ENCODE measurements around the gene GNG2.
A peak's percentile ranks its signal among the peaks of the same experiment; 100 is the strongest.

The GNG2 gene

GRCh38 chr14:51862176-51862796, 1.9 kb downstream of the GNG2 start:
- peaks cover 58% of the 10 kb centered on the region for H3K4me1 Mint-ChIP-seq
- ATAC-seq (replicated peaks; ENCODE audit: extremely low read depth, poor library complexity, severe bottlenecking): no peak
- peak overlapping the region; percentile 98 for H3K4me3 Mint-ChIP-seq

DNA sequence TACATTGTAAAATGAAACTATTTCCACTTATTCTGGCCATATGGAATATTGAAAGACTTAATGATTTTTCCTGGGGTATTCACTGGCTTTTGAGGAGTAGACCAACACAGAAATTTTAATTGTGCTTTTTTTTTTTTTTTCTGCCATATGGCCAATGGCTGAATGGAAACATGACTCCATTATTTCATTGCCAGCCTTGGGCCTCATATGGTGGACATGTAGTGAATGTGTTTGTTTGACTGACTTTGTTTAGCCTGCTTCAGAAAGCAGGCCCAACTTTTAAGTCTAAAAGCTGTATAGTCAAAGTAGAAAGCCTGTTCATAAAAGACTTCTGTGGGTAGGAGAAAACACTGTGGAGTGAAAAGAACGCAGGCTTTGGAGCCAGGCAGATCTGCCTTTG, 2.4 kb downstream of the GNG2 start:
- no peak for ATAC-seq (replicated peaks; ENCODE audit: extremely low read depth, poor library complexity, severe bottlenecking)
- H3K4me1 Mint-ChIP-seq: peaks cover 53% of the 10 kb centered on the region
- H3K36me3 Mint-ChIP-seq (ENCODE audit: insufficient read depth): peaks cover 29% of the 10 kb centered on the region
- no peaks in the 10 kb centered on the region for H3K27me3 Mint-ChIP-seq
- H3K9me3 Mint-ChIP-seq: no peaks in the 10 kb centered on the region
- peak overlapping the region; percentile 95 for H3K27ac Mint-ChIP-seq (ENCODE audit: low read depth)
- DNase-seq (ENCODE audit: low spot score in 2 of 2): no peak
- H3K4me3 Mint-ChIP-seq: peak overlapping the region; percentile 98

More at GRCh38 chr14:51862176-51862796, 1.9 kb downstream of the GNG2 start:
- H3K9me3 Mint-ChIP-seq: no peaks in the 10 kb centered on the region
- no peak for DNase-seq (ENCODE audit: low spot score in 2 of 2)
- no peaks in the 10 kb centered on the region for H3K27me3 Mint-ChIP-seq
- H3K27ac Mint-ChIP-seq (ENCODE audit: low read depth): peak overlapping the region; percentile 95
- H3K36me3 Mint-ChIP-seq (ENCODE audit: insufficient read depth): peaks cover 29% of the 10 kb centered on the region

DNA sequence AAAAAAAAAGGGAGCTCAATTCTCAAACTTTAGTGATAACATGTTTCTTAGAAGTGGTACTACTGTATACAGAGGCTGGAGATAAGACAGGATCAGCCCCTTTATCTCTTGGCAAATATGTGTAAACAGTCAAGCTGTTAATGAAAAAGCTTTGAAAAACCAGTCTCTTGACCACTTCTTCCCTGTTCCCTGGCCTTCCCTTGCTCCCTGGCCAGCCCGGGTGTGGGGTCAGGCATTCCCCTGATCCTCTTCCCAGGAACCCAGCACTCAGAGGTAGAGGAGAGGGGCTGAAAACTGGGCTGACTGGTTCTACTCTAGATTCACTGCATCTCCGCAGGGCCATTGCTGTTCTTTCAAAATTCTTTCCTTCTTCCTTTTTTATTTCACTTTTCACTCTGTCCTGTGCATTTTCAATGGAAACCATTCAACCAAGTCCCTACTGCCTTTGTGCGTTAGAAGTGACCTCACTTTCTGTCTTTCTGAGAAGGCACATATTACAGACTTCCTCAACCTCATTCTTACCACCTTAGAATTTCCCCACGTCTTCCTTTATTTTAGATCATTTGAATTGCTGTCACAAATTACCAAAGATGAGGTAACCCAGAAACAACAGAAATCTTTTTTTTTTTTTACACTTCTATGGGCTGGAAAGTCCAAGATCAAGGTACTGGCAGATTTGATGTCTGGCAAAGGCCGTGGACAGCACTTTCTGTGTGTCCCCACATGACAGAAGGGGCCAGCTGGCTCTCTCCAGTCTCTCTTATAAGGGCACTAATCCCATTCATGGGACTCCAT, 5.7 kb downstream of the GNG2 start:
- no peak overlapping the region for H3K4me3 Mint-ChIP-seq
- peak; percentile 49 for ATAC-seq (replicated peaks; ENCODE audit: extremely low read depth, poor library complexity, severe bottlenecking)
- peaks cover 27% of the 10 kb centered on the region for H3K36me3 Mint-ChIP-seq (ENCODE audit: insufficient read depth)
- H3K9me3 Mint-ChIP-seq: no peaks in the 10 kb centered on the region
- peaks cover 41% of the 10 kb centered on the region for H3K4me1 Mint-ChIP-seq
- H3K27me3 Mint-ChIP-seq: no peaks in the 10 kb centered on the region
- no peak for DNase-seq (ENCODE audit: low spot score in 2 of 2)
- no peak overlapping the region for H3K27ac Mint-ChIP-seq (ENCODE audit: low read depth)

GRCh38 chr14:51867741-51868140, 7.3 kb downstream of the GNG2 start:
- Mint-ChIP-seq H3K27me3 (no peaks in the 10 kb centered on the region), H3K27ac (ENCODE audit: low read depth) (no peak overlapping the region), H3K36me3 (ENCODE audit: insufficient read depth) (peaks cover 27% of the 10 kb centered on the region), H3K9me3 (no peaks in the 10 kb centered on the region), H3K4me1 (peaks cover 47% of the 10 kb centered on the region), H3K4me3 (no peak overlapping the region)
- peak; percentile 31 for ATAC-seq (replicated peaks; ENCODE audit: extremely low read depth, poor library complexity, severe bottlenecking)
- no peak for DNase-seq (ENCODE audit: low spot score in 2 of 2)

DNA sequence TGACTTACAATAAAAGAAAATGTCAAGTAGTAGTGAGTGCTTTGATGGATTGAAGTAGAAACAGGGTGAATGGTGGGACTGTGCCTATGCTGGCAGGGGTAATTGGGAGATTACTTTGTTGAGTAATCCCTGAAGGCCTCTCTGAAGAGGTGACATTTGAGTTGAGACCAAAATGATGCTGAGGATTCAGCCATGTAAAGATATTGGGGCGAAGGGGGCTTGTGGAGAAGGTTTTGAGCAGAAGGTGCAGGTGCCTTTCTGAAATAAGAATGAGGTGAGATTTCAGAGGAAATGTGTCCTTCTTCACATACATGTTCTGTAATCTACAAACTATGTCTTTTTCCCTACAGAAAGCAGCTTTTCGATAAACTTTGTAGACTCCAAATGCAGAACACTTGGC, 8.0 kb downstream of the GNG2 start:
- ATAC-seq (replicated peaks; ENCODE audit: extremely low read depth, poor library complexity, severe bottlenecking) (no peak), DNase-seq (ENCODE audit: low spot score in 2 of 2) (no peak)
- Mint-ChIP-seq H3K27me3 (no peaks in the 10 kb centered on the region), H3K36me3 (ENCODE audit: insufficient read depth) (peaks cover 30% of the 10 kb centered on the region), H3K27ac (ENCODE audit: low read depth) (no peak overlapping the region), H3K4me1 (peaks cover 46% of the 10 kb centered on the region), H3K9me3 (no peaks in the 10 kb centered on the region), H3K4me3 (no peak overlapping the region)

GRCh38 chr14:51869411-51870100, 9.1 kb downstream of the GNG2 start:
- no peak overlapping the region for H3K4me3 Mint-ChIP-seq
- H3K4me1 Mint-ChIP-seq: peaks cover 44% of the 10 kb centered on the region

GRCh38 chr14:51870606-51871005, 10.2 kb downstream of the GNG2 start:
- ATAC-seq (replicated peaks; ENCODE audit: extremely low read depth, poor library complexity, severe bottlenecking): no peak
- Mint-ChIP-seq H3K27ac (ENCODE audit: low read depth) (no peak overlapping the region), H3K4me1 (peaks cover 42% of the 10 kb centered on the region), H3K27me3 (no peaks in the 10 kb centered on the region), H3K9me3 (no peaks in the 10 kb centered on the region), H3K4me3 (peak overlapping the region; percentile 43), H3K36me3 (ENCODE audit: insufficient read depth) (peaks cover 36% of the 10 kb centered on the region)
- no peak for DNase-seq (ENCODE audit: low spot score in 2 of 2)

More at GRCh38 chr14:51869411-51870100, 9.1 kb downstream of the GNG2 start:
- no peaks in the 10 kb centered on the region for H3K9me3 Mint-ChIP-seq
- peaks cover 35% of the 10 kb centered on the region for H3K36me3 Mint-ChIP-seq (ENCODE audit: insufficient read depth)
- DNase-seq (ENCODE audit: low spot score in 2 of 2): peak in 1 of 2 donors; percentile 56
- no peak overlapping the region for H3K27ac Mint-ChIP-seq (ENCODE audit: low read depth)
- H3K27me3 Mint-ChIP-seq: no peaks in the 10 kb centered on the region
- ATAC-seq (replicated peaks; ENCODE audit: extremely low read depth, poor library complexity, severe bottlenecking): peak; percentile 53

DNA sequence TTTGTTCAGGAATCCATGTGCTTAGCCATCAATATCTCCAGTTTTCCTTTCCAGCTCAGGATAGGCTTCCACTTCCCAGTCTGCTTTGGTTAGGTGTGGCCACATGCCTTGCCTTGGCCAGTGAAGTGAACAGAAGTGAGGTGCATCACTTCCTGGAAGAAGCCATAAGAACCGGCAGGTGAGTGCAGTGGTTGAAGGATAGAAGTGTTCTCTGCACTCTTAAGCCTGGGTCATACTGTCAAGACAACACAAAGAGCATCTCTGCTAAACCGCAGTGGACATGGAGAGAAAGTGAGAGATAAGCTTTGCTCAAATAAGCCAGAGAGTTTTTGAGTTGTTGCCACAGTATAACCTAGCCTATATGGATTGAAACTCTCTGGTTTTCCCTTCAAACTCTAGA, 11.4 kb downstream of the GNG2 start:
- Mint-ChIP-seq H3K9me3 (no peaks in the 10 kb centered on the region), H3K27ac (ENCODE audit: low read depth) (no peak overlapping the region), H3K4me3 (peak overlapping the region; percentile 64), H3K27me3 (no peaks in the 10 kb centered on the region), H3K4me1 (peaks cover 52% of the 10 kb centered on the region), H3K36me3 (ENCODE audit: insufficient read depth) (peaks cover 36% of the 10 kb centered on the region)
- DNase-seq (ENCODE audit: low spot score in 2 of 2) (no peak), ATAC-seq (replicated peaks; ENCODE audit: extremely low read depth, poor library complexity, severe bottlenecking) (no peak)

GRCh38 chr14:51872396-51872795, 12.0 kb downstream of the GNG2 start:
- Mint-ChIP-seq H3K27me3 (no peaks in the 10 kb centered on the region), H3K27ac (ENCODE audit: low read depth) (no peak overlapping the region), H3K4me1 (peaks cover 58% of the 10 kb centered on the region), H3K36me3 (ENCODE audit: insufficient read depth) (peaks cover 37% of the 10 kb centered on the region), H3K9me3 (no peaks in the 10 kb centered on the region), H3K4me3 (peak overlapping the region; percentile 64)
- ATAC-seq (replicated peaks; ENCODE audit: extremely low read depth, poor library complexity, severe bottlenecking): no peak
- no peak for DNase-seq (ENCODE audit: low spot score in 2 of 2)

GRCh38 chr14:51873221-51873893, 12.9 kb downstream of the GNG2 start:
- H3K27ac Mint-ChIP-seq (ENCODE audit: low read depth): no peak overlapping the region
- H3K27me3 Mint-ChIP-seq: no peaks in the 10 kb centered on the region
- H3K36me3 Mint-ChIP-seq (ENCODE audit: insufficient read depth): peaks cover 43% of the 10 kb centered on the region
- H3K4me1 Mint-ChIP-seq: peaks cover 67% of the 10 kb centered on the region
- ATAC-seq (replicated peaks; ENCODE audit: extremely low read depth, poor library complexity, severe bottlenecking) (peak; percentile 22), DNase-seq (ENCODE audit: low spot score in 2 of 2) (no peak)
- no peaks in the 10 kb centered on the region for H3K9me3 Mint-ChIP-seq
- H3K4me3 Mint-ChIP-seq: peak overlapping the region; percentile 64

DNA sequence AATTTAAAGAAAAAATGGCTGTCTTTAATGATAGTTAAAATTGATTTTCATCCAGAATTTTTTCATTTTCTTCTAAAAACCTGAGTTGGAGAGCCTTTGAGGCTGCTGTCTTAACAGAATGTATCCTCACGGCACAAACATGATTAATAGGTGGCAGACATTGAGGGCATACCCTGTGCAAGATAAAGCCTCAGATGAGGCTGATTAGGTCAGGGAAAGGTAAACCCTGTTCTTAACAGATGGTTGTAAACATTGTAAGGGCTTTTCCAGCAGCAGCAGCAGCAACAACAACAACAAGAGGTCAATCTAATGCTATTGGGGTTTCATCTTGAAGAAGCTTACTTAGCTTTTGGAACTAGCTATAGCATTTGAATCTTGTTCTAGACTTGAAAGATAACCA, 17.4 kb downstream of the GNG2 start:
- H3K27ac Mint-ChIP-seq (ENCODE audit: low read depth): peak overlapping the region; percentile 82
- DNase-seq (ENCODE audit: low spot score in 2 of 2) (no peak), ATAC-seq (replicated peaks; ENCODE audit: extremely low read depth, poor library complexity, severe bottlenecking) (peak; percentile 53)
- H3K9me3 Mint-ChIP-seq: no peaks in the 10 kb centered on the region
- peaks cover 48% of the 10 kb centered on the region for H3K36me3 Mint-ChIP-seq (ENCODE audit: insufficient read depth)
- peaks cover 69% of the 10 kb centered on the region for H3K4me1 Mint-ChIP-seq
- no peaks in the 10 kb centered on the region for H3K27me3 Mint-ChIP-seq
- peak overlapping the region; percentile 38 for H3K4me3 Mint-ChIP-seq

DNA sequence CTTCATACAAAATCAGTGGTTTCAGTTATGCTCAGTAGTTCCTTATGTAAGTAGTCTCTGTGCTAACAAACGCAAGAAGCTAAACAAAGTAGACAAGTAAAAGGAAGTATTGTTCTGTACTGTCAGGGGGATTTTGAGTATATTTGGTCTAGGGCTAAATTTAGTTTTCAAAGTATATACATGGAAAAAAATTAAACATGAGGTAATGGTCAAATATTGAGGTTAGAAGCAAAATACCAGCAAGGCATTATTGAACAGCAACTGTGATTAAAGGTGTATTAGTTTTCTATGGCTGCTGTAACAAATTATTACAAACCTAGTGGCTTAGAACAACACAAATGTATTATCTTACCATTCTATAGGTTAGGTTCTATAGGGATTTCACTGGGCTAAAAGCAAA, 18.8 kb downstream of the GNG2 start:
- Mint-ChIP-seq H3K36me3 (ENCODE audit: insufficient read depth) (peaks cover 40% of the 10 kb centered on the region), H3K4me1 (peaks cover 69% of the 10 kb centered on the region), H3K27me3 (no peaks in the 10 kb centered on the region), H3K9me3 (no peaks in the 10 kb centered on the region), H3K4me3 (peak overlapping the region; percentile 23), H3K27ac (ENCODE audit: low read depth) (peak overlapping the region; percentile 82)
- DNase-seq (ENCODE audit: low spot score in 2 of 2) (no peak), ATAC-seq (replicated peaks; ENCODE audit: extremely low read depth, poor library complexity, severe bottlenecking) (no peak)
